ENCODE measurements around the gene PDX1.

DNA sequence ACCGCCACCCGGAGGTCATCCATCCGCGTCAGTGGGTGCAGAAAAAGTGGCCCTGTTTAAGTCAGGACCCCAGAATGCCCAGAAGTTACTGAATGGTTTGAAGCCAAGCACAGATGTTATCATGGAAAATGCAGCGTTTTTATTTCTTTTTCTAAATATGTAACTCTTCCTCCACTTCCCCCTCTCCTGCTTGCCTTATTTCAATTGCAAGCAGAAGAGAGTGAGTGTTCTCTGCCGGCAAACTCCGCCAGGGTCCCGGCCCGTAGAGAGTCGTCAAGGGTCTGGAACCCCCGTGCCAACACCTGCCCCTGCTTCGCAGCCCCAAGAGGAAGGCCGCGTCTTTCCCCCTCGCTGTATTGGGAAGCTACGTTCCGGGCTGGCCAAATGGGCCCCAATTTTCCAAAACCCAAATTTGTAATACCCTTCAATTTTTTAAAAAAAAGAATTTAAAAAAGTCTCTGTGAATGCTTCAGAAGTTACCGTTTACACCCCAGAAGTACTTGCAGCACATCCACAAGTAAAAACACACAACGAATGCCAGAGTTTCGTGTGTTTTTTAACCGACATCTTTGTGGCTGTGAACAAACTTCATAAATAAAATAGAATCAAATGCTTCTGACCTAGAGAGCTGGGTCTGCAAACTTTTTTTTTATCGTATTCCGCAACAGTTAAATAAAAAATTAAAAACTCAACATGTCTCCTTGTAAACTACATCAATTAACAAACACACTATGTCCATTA is 712 bp upstream of the PDX1 start:
- TF ChIP-seq, protein P1, sequence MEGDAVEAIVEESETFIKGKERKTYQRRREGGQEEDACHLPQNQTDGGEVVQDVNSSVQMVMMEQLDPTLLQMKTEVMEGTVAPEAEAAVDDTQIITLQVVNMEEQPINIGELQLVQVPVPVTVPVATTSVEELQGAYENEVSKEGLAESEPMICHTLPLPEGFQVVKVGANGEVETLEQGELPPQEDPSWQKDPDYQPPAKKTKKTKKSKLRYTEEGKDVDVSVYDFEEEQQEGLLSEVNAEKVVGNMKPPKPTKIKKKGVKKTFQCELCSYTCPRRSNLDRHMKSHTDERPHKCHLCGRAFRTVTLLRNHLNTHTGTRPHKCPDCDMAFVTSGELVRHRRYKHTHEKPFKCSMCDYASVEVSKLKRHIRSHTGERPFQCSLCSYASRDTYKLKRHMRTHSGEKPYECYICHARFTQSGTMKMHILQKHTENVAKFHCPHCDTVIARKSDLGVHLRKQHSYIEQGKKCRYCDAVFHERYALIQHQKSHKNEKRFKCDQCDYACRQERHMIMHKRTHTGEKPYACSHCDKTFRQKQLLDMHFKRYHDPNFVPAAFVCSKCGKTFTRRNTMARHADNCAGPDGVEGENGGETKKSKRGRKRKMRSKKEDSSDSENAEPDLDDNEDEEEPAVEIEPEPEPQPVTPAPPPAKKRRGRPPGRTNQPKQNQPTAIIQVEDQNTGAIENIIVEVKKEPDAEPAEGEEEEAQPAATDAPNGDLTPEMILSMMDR (IDR thresholded peaks at IDR 0.05; ENCODE audit: low read length) = no peak
- no peak for TF ChIP-seq EZH2 (IDR thresholded peaks at IDR 0.05; ENCODE audit: borderline replicate concordance, low read length)
